Ectodermal cell (in vitro differentiated cells): ENCODE results near the gene VSTM2L.

ENCODE experiments used
- H3K27ac ChIP-seq: 2 replicates; pipeline ENCODE4 v1.7.0; 2013; ENCODE audit warnings: mild to moderate bottlenecking, low read depth, low read length; ENCODE audit not compliant: insufficient read depth, poor library complexity, severe bottlenecking
- H3K27me3 ChIP-seq: 2 replicates; pipeline ENCODE4 v1.7.0; 2013; ENCODE audit warnings: mild to moderate bottlenecking, low read length; ENCODE audit not compliant: insufficient read depth, control insufficient read depth, poor library complexity, severe bottlenecking
- H3K36me3 ChIP-seq: one replicate; pipeline ENCODE4 v1.7.0; 2013; ENCODE audit warnings: low read length; ENCODE audit not compliant: control insufficient read depth, insufficient read depth
- H3K4me1 ChIP-seq: one replicate; pipeline ENCODE4 v1.7.0; 2013; ENCODE audit warnings: low read length; ENCODE audit not compliant: control insufficient read depth, insufficient read depth
- H3K4me3 ChIP-seq: 2 replicates; pipeline ENCODE4 v1.7.0; 2013; ENCODE audit warnings: low read depth, low read length, control low read depth; ENCODE audit not compliant: insufficient read depth
- H3K9me3 ChIP-seq: 2 replicates; pipeline ENCODE4 v1.7.0; 2013; ENCODE audit warnings: mild to moderate bottlenecking, low read length, moderate library complexity; ENCODE audit not compliant: control insufficient read depth
- WGBS, 2 experiments: methylation state at CpG; one replicate each; pipeline ENCODE4 v1.1.7; 2013; ENCODE audit warnings: missing lambda C conversion rate in 2 of 2; 5-methylcytosine and 5-hydroxymethylcytosine counted together

Gene VSTM2L

DNA sequence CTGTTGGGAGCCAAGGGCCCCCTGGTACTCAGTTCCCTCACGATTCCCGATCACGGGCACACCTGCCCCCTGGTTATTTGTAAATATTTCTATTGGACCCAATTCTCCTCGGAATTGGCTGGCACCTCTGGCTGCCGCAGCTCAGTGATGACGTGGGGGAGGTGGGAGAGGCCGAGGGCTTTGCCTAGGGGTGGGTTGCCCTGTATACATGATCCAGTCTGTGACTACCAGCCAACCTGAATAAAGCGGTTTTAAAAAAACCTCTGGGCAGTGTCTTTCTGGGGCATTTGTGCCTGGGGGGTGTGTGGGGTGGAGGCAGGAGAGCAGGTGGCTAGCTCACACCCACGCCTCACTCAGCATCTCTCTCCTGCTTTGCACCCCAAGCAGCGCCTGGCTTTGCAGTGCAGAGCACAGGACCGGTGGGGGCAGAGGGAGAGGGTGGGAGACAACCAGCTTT is 42.2 kb downstream of the VSTM2L start:
- Histone ChIP-seq H3K4me1 (peaks cover 14% of the 10 kb centered on the region), H3K4me3 (no peak overlapping the region), H3K27me3 (no peaks in the 10 kb centered on the region), H3K36me3 (no peaks in the 10 kb centered on the region), H3K27ac (no peak overlapping the region), H3K9me3 (no peaks in the 10 kb centered on the region)
- 88 to 93% methylated on average over 11 of the region's 11 CpGs for WGBS, 2 experiments

DNA sequence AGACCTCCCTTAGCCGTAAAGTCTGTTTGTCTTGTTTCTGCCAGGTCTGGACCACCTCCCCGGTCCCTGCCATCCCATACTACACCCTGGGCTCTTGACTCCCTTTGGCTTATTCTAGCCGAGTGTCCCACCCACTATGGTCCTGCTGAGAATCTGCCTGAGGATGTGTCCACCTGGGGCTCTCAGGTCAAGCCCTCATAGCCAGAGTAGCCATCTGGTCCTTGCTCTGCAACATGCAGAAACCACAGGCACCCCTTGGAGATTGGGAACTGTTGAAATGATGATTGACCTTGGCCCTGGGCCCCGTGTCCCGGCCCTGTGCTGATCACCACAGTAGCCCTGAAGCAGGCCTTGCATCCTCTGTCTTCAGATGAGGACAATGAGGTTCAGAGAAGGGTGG is 44.0 kb downstream of the VSTM2L start:
- no peak overlapping the region for H3K4me3 ChIP-seq
- no peaks in the 10 kb centered on the region for H3K36me3 ChIP-seq
- H3K27ac ChIP-seq: no peak overlapping the region
- no peaks in the 10 kb centered on the region for H3K9me3 ChIP-seq
- no peaks in the 10 kb centered on the region for H3K27me3 ChIP-seq
- WGBS, 2 experiments: 93% methylated on average over 5 of the region's 5 CpGs
- H3K4me1 ChIP-seq: peaks cover 14% of the 10 kb centered on the region

DNA sequence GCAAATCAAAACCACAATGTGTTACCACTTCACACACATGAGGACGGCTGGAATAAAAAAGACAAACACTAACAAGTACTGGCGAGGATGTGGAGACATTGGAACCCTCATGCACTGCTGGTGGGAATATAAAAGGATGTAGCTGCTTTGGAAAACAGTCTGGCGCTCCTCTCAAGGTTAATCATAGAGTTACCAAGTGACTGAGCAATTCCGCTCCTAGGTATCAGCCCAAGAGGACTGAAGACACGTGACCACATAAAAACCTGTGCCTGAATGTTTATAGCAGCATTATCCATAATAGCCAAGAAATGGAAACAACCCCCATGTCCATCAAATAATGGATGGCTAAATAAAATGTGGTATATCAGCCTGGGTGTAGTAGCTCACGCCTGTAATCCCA is 45.0 kb downstream of the VSTM2L start:
- no peak overlapping the region for H3K27ac ChIP-seq
- H3K4me1 ChIP-seq: peaks cover 14% of the 10 kb centered on the region
- H3K36me3 ChIP-seq: no peaks in the 10 kb centered on the region
- H3K27me3 ChIP-seq: no peaks in the 10 kb centered on the region
- H3K4me3 ChIP-seq: no peak overlapping the region
- WGBS, 2 experiments: 96 to 97% methylated on average over 6 of the region's 6 CpGs
- H3K9me3 ChIP-seq: no peaks in the 10 kb centered on the region

DNA sequence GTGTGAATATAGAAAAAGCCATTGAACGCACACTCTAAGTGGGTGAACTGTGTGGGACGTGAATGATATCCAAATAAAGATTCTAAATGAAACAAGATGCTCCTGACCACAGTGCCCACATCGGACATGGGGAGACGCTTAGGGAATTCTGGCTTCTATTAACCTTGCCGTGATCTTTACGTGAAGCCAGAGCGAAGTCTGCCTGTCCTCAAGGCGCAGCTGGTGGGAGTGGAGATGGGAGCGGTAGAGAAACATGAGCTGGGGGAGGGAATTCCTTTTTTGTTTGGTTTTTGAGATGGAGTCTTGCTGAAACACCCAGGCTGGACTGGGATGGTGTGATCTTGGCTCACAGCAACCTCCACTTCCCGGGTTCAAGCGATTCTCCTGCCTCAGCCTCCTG is 46.0 kb downstream of the VSTM2L start:
- no peak overlapping the region for H3K4me3 ChIP-seq
- no peak overlapping the region for H3K27ac ChIP-seq
- H3K27me3 ChIP-seq: no peaks in the 10 kb centered on the region
- H3K36me3 ChIP-seq: no peaks in the 10 kb centered on the region
- 93 to 95% methylated on average over 11 of the region's 11 CpGs for WGBS, 2 experiments
- peaks cover 9% of the 10 kb centered on the region for H3K4me1 ChIP-seq
- no peaks in the 10 kb centered on the region for H3K9me3 ChIP-seq

- 87 to 94% methylated on average over 4 of the region's 5 CpGs for WGBS, 2 experiments
- Histone ChIP-seq H3K27me3 (no peaks in the 10 kb centered on the region), H3K36me3 (no peaks in the 10 kb centered on the region)
These were observed 51.3 kb downstream of the VSTM2L start for GRCh38 chr20:37954190-37954589.

GRCh38 chr20:37954626-37955025 is 51.7 kb downstream of the VSTM2L start:
- H3K4me1 ChIP-seq: peaks cover 4% of the 10 kb centered on the region
- H3K36me3 ChIP-seq: no peaks in the 10 kb centered on the region
- no peak overlapping the region for H3K4me3 ChIP-seq
- H3K27ac ChIP-seq: no peak overlapping the region
- 87 to 90% methylated on average over 13 to 14 of the region's 14 CpGs for WGBS, 2 experiments
- H3K27me3 ChIP-seq: no peaks in the 10 kb centered on the region
- no peaks in the 10 kb centered on the region for H3K9me3 ChIP-seq

More at GRCh38 chr20:37954190-37954589, 51.3 kb downstream of the VSTM2L start:
- peaks cover 4% of the 10 kb centered on the region for H3K4me1 ChIP-seq
- H3K27ac ChIP-seq: no peak overlapping the region
- no peak overlapping the region for H3K4me3 ChIP-seq
- H3K9me3 ChIP-seq: no peaks in the 10 kb centered on the region

DNA sequence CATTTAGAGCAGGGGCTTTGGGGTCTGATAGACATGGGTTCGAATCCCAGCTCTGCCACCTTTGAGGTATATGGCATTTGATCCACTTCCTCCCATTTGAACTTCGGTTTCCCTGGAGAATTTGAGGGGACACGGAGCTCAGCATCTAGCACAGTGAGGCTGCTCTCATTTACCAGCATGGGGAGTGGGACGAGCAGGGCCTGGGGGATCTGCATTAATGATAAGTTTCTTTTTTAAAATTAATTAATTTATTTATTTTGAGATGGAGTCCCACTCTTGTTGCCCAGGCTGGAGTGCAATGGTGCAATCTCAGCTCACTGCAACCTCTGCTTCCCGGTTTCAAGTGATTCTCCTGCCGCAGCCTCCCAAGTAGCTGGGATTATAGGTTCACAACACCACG is 52.6 kb downstream of the VSTM2L start:
- Histone ChIP-seq H3K4me1 (peaks cover 4% of the 10 kb centered on the region), H3K36me3 (no peaks in the 10 kb centered on the region), H3K9me3 (no peaks in the 10 kb centered on the region), H3K27me3 (no peaks in the 10 kb centered on the region), H3K27ac (no peak overlapping the region), H3K4me3 (no peak overlapping the region)
- 93 to 96% methylated on average over 7 of the region's 7 CpGs for WGBS, 2 experiments

GRCh38 chr20:37956107-37956585 is 53.2 kb downstream of the VSTM2L start:
- 78 to 81% methylated on average over 3 of the region's 3 CpGs for WGBS, 2 experiments
- Histone ChIP-seq H3K36me3 (no peaks in the 10 kb centered on the region), H3K4me1 (peaks cover 4% of the 10 kb centered on the region), H3K27ac (no peak overlapping the region), H3K9me3 (no peaks in the 10 kb centered on the region), H3K27me3 (no peaks in the 10 kb centered on the region), H3K4me3 (no peak overlapping the region)

GRCh38 chr20:37958856-37959520 is 56.1 kb downstream of the VSTM2L start:
- Histone ChIP-seq H3K36me3 (no peaks in the 10 kb centered on the region), H3K9me3 (no peaks in the 10 kb centered on the region), H3K27me3 (no peaks in the 10 kb centered on the region), H3K27ac (no peak overlapping the region), H3K4me3 (no peak overlapping the region), H3K4me1 (peaks cover 4% of the 10 kb centered on the region)
- 70 to 85% methylated on average over 1 of the region's 2 CpGs for WGBS, 2 experiments

DNA sequence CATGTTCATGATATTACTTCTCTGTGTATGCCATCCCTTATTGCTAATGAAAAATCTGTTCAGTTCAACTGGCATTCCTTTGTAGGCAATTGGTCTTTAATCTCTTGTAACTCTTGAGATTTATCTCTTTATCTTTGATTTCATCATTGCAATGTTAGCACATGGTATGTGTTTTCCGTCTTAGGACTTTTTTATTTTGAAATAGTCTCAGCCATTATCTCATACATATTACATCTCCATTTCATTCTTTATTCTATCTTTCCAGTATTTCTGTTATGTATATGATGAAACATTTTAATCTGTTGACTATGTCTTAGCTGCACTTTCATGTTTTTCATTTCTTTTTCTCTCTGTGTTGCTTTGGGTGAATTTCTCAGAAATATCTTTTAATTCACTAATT is 58.1 kb downstream of the VSTM2L start:
- no peak overlapping the region for H3K4me3 ChIP-seq
- WGBS, 2 experiments: 100% methylated on average over 1 of the region's 1 CpG; no CpG with 5 or more reads in 1 of the 2 experiments
- H3K27ac ChIP-seq: no peak overlapping the region
- no peaks in the 10 kb centered on the region for H3K9me3 ChIP-seq
- no peaks in the 10 kb centered on the region for H3K36me3 ChIP-seq
- H3K27me3 ChIP-seq: no peaks in the 10 kb centered on the region
- peaks cover 4% of the 10 kb centered on the region for H3K4me1 ChIP-seq
